NCI-H345 (cell line): ENCODE measurements around the gene PPP1R1A.

Source experiments
- DNase-seq: peaks from one replicate; lab custom pipeline; 2025; lab: John Stamatoyannopoulos, UW

PPP1R1A gene

DNA sequence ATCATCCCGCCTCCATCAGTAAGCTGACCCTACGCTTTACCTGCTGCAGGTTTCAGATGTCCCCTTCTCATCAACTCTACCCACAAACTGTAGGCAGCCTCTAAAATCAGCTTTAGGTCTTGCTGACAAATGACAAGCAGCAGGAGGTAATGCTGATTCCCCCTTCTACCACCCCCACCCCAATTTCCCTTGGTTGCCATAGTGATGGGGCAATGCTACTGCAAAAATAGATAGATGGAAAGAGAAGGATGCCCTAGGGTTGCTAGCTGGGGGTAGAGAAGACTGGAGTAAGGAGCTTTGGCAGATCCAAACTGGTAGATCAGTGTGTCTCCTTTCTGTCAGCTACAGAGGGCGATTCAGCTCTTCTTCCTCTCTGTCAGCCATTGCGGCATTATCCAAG lies 58.9 kb downstream of the PPP1R1A start:
- DNase-seq, result no peak
